ENCODE measurements around the gene TFPI. TPM values are rescaled to one million over a fixed set of nuclear protein-coding genes. Genes with fewer than 3 reads are reported as not detected.

Gene TFPI
- total RNA-seq, result 10 to 100 TPM; 33.0 to 34.3 TPM
- polyA plus RNA-seq (2013, experiment 1 of 2), result 36.1 TPM
- 41.4 TPM for polyA plus RNA-seq (2013, experiment 2 of 2)
- long read RNA-seq, experiment 1, partial matches to known transcripts, result 6 of 18 reads
- long read RNA-seq, experiment 1, other reads (novel, unspliced or antisense), result 7 of 18 reads
- long read RNA-seq, experiment 2, transcript TFPI-201 (8 exons, 3,885 nt), result minor isoform, 12 of 45 reads
- long read RNA-seq, experiment 2, transcript TFPI-203 (8 exons, 3,649 nt), result major isoform, 14 of 45 reads
- long read RNA-seq, experiment 2, partial matches to known transcripts, result 6 of 45 reads
- long read RNA-seq, experiment 2, other reads (novel, unspliced or antisense), result 13 of 45 reads
- long read RNA-seq, experiment 3, transcript TFPI-203 (8 exons, 3,649 nt), result major isoform, 40 of 75 reads
- long read RNA-seq, experiment 3, transcript TFPI-201 (8 exons, 3,885 nt), result minor isoform, 8 of 75 reads
- long read RNA-seq, experiment 3, partial matches to known transcripts, result 12 of 75 reads
- long read RNA-seq, experiment 3, other reads (novel, unspliced or antisense), result 15 of 75 reads
- long read RNA-seq, experiment 4, transcript TFPI-203 (8 exons, 3,649 nt), result major isoform, 8 of 17 reads
- long read RNA-seq, experiment 4, partial matches to known transcripts, result 1 of 17 reads
- long read RNA-seq, experiment 4, other reads (novel, unspliced or antisense), result 5 of 17 reads

- peak within 1 kb of the TSS; percentile 41 for H3K4me3 Mint-ChIP-seq
- DNase-seq, result no peak
These were observed at the start of gene TFPI for GRCh38 chr2:187554011-187554703. TSS of gene TFPI (minus strand) at chr2:187554435. CDS start at chr2:187503768, 50,667 bp downstream.

DNA sequence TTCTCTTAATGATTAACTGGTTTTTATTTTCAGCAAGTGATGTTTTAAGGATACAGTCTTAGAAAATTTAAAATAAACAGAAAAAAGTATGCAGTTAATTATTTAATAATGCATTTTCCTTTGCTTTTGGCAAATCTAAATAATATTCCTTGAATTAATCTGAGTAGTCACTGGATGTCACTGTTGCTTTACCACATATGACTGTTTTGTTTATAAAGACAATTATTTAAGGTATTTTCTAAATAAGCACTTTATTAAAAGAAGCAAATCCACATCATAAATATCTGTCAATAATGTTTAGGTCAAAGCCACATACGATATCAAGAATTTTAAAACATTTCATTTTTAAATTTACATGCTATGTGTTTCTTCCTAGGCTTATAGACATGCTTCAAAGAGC, 40.6 kb upstream of the TFPI start:
- no peaks in the 10 kb centered on the region for H3K27me3 ChIP-seq (ENCODE audit: control insufficient read depth, insufficient read depth, low read length, poor library complexity, severe bottlenecking)
- H3K9me3 ChIP-seq (ENCODE audit: control insufficient read depth, low read length), result peaks cover 15% of the 10 kb centered on the region
- no peak overlapping the region for H3K4me3 Mint-ChIP-seq
- peak; percentile 18 for TF ChIP-seq CTCF (conservative IDR thresholded peaks at IDR 0.05)
- no peak overlapping the region for H3K27ac Mint-ChIP-seq
- H3K4me1 ChIP-seq (ENCODE audit: control insufficient read depth, insufficient read depth, low read length), result no peaks in the 10 kb centered on the region
- H3K9me3 Mint-ChIP-seq, result peaks cover 20% of the 10 kb centered on the region
- no peaks in the 10 kb centered on the region for H3K27me3 Mint-ChIP-seq (ENCODE audit: insufficient read depth)
- 85% methylated on average over 1 of the region's 1 CpG; no CpG with 5 or more reads in 1 of the 2 experiments for WGBS, 2 experiments (ENCODE audit: insufficient coverage in 1 of 2, insufficient read length in 1 of 2)
- no peak for DNase-seq
- H3K4me1 Mint-ChIP-seq, result peaks cover 1% of the 10 kb centered on the region
- H3K9ac ChIP-seq (ENCODE audit: extremely low read depth, low read length, poor library complexity, severe bottlenecking), result no peak overlapping the region
- H3K36me3 Mint-ChIP-seq (ENCODE audit: low read depth), result peaks cover 11% of the 10 kb centered on the region
- no peak overlapping the region for H3K4me3 ChIP-seq (ENCODE audit: low read length)
- no peak overlapping the region for H3K27ac ChIP-seq (ENCODE audit: low read depth, low read length)
- H3K36me3 ChIP-seq (ENCODE audit: control insufficient read depth, insufficient read depth, low read length), result no peaks in the 10 kb centered on the region

More at GRCh38 chr2:187554011-187554703, at the start of gene TFPI:
- H3K4me3 ChIP-seq (ENCODE audit: low read length), result peak within 1 kb of the TSS; percentile 22
- TF ChIP-seq CTCF (conservative IDR thresholded peaks at IDR 0.05), result no peak
- H3K4me1 ChIP-seq (ENCODE audit: control insufficient read depth, insufficient read depth, low read length), result peaks cover 10% of the 10 kb centered on the region
- Mint-ChIP-seq H3K9me3 (peaks cover 17% of the 10 kb centered on the region), H3K36me3 (ENCODE audit: low read depth) (peaks cover 32% of the 10 kb centered on the region), H3K4me1 (peaks cover 31% of the 10 kb centered on the region), H3K27me3 (ENCODE audit: insufficient read depth) (no peaks in the 10 kb centered on the region), H3K27ac (peak within 1 kb of the TSS; percentile 84)
- no peaks in the 10 kb centered on the region for H3K27me3 ChIP-seq (ENCODE audit: control insufficient read depth, insufficient read depth, low read length, poor library complexity, severe bottlenecking)
- H3K27ac ChIP-seq (ENCODE audit: low read depth, low read length), result peak within 1 kb of the TSS; percentile 56
- H3K36me3 ChIP-seq (ENCODE audit: control insufficient read depth, insufficient read depth, low read length), result no peaks in the 10 kb centered on the region
- no peak within 1 kb of the TSS for H3K9ac ChIP-seq (ENCODE audit: extremely low read depth, low read length, poor library complexity, severe bottlenecking)
- H3K9me3 ChIP-seq (ENCODE audit: control insufficient read depth, low read length), result peaks cover 5% of the 10 kb centered on the region
- 63 to 69% methylated on average over 8 of the region's 9 CpGs for WGBS, 2 experiments (ENCODE audit: insufficient coverage in 1 of 2, insufficient read length in 1 of 2)

DNA sequence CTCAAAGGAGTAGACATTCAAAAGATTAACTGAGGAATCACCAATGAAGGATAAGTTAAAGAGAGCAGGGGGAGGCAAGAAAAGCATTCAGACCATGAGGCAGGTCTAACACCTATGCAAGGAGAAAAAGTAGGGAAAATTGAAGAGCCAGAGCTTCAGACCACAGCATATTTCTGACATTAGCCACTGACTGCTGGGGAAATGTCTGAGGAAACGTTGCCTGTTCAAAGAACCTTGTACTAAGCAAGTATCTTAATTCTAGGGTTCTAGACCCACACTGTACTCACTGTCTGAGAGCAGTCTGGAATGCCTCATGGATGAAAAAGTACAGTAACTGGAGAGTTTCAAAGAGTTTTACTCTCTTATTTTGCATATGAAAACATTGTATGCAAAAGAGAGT, 39.5 kb upstream of the TFPI start:
- no peak overlapping the region for H3K27ac ChIP-seq (ENCODE audit: low read depth, low read length)

More for the DNA sequence above, 39.5 kb upstream of the TFPI start:
- H3K36me3 Mint-ChIP-seq (ENCODE audit: low read depth), result peaks cover 11% of the 10 kb centered on the region
- no peak for DNase-seq
- H3K4me3 Mint-ChIP-seq, result no peak overlapping the region
- no peaks in the 10 kb centered on the region for H3K36me3 ChIP-seq (ENCODE audit: control insufficient read depth, insufficient read depth, low read length)
- no peaks in the 10 kb centered on the region for H3K27me3 ChIP-seq (ENCODE audit: control insufficient read depth, insufficient read depth, low read length, poor library complexity, severe bottlenecking)
- H3K4me1 ChIP-seq (ENCODE audit: control insufficient read depth, insufficient read depth, low read length), result peaks cover 6% of the 10 kb centered on the region
- H3K9me3 ChIP-seq (ENCODE audit: control insufficient read depth, low read length), result peaks cover 15% of the 10 kb centered on the region
- H3K4me3 ChIP-seq (ENCODE audit: low read length), result no peak overlapping the region
- no peak overlapping the region for H3K27ac Mint-ChIP-seq
- no peak for TF ChIP-seq CTCF (conservative IDR thresholded peaks at IDR 0.05)
- no peaks in the 10 kb centered on the region for H3K27me3 Mint-ChIP-seq (ENCODE audit: insufficient read depth)
- peaks cover 9% of the 10 kb centered on the region for H3K4me1 Mint-ChIP-seq
- 81 to 83% methylated on average over 1 of the region's 1 CpG for WGBS, 2 experiments (ENCODE audit: insufficient coverage in 1 of 2, insufficient read length in 1 of 2)
- H3K9ac ChIP-seq (ENCODE audit: extremely low read depth, low read length, poor library complexity, severe bottlenecking), result no peak overlapping the region
- H3K9me3 Mint-ChIP-seq, result peaks cover 22% of the 10 kb centered on the region
